GM18502 (cell line): ENCODE measurements around the gene CEP41.

Experiments
- ATAC-seq: cut with Tn5 transposase; IDR thresholded peaks from one replicate; pipeline ENCODE4 v1.9.1; 2021; ENCODE audit warnings: mild to moderate bottlenecking; ENCODE audit not compliant: unreplicated experiment, poor library complexity

CEP41 gene, protein sequence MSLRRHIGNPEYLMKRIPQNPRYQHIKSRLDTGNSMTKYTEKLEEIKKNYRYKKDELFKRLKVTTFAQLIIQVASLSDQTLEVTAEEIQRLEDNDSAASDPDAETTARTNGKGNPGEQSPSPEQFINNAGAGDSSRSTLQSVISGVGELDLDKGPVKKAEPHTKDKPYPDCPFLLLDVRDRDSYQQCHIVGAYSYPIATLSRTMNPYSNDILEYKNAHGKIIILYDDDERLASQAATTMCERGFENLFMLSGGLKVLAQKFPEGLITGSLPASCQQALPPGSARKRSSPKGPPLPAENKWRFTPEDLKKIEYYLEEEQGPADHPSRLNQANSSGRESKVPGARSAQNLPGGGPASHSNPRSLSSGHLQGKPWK

DNA sequence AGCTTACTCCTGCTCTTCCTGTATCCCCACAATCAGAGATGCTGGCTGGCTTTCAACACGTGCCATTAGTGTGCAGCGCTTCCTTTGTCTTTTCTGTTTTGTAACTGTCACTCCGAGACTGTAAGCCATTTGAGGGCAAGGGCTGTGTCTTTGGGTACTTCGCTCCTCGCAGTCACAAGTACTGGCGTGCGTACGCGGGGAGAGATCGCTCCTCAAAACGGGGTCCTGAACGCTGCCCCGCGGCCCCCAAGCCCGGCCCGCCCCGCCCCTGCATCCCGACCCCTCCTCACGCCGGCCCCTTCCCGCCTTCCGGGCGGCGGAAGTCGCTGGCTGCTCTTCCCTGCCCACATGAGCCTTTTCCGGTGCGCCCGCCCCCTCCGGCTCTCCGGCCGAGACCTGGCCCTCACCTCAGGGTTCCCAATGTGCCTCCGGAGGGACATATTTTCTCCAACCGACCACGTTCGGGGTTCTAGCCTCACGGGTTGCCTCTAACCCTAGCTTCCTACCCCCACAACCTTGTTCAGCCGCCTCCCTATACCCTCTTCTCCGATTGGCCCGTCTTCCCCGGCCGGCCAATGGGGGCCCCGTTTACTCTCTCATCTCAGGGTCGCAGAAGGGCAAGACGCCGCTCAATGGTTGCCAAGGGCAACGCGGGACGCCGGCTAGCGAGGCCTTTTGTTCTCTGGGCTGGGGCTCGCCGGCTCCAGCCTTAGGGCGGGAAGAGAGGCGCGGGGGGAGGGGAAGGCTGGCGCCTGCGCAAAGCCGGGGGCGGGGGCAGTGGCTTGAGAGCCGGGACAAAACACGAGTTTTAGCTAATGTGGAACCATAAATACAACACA is at the start of gene CEP41:
TSS of gene CEP41 (minus strand) at position 490 of the 839 bp plus-strand sequence. CDS start at position 440, 50 bp downstream.
- ATAC-seq = peak; percentile 99

DNA sequence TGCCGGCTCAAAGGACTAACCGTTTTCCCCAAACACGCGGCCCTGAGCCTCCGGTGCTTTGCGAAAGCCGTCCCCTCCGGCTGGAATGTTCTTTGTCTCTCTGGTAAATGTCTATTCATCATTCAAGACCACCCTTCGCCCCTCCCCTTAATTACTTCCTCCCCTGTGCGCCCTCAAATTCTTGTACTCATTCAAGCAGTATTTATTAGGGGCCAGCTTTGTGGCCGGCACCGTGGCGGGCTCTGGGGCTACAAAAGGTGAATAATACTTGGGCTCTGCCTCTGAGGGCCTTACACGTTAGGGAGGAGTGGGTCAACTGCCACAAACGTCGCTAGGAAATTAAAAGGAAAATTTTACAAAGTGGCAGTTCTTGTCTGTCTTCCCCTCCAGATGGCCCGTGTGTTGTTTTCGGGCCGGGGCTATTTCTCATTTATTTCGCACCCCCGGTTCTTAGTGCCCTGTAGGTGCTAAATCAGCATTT is 49.5 kb upstream of the CEP41 start:
- no peak for ATAC-seq

DNA sequence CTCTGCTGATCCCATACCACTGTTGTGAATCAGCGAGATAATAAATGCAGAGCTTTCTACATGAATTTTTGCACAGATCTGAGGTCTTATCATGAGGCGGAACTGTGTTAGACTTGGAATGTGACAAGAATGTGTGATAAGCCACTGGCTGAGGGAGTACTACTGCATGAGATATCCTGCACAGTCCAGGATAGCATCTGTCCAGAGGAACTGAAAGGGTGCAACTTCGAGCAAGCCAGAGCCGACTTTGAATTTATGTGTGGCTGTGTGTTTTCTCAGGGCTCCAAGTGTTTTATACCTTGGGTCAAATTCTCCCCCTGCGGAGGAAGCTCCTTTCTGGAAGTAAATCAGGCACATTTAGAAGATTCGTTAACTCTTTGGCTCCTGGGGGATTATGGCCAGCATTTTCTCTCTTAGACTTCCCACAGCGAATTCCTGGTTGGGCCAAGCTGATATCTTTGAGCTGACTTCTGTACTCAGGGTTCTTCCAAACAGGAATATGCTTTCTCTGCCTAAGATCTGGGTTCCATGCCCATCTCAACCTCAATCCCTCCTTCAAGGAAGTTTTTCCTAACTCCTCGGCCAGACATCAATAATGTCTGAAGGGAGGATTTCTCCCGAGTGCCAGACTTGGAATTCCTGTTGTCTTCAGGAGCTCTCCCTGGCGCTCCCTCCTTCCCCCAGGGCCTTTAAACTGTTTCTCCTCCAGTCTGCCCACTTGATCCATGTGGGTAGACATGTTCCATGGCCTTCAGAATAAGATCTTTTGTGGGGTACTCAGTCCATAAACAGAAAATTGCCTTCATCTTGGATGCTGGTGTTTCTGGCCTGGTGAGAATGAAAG is 48.5 kb upstream of the CEP41 start:
- ATAC-seq = no peak

DNA sequence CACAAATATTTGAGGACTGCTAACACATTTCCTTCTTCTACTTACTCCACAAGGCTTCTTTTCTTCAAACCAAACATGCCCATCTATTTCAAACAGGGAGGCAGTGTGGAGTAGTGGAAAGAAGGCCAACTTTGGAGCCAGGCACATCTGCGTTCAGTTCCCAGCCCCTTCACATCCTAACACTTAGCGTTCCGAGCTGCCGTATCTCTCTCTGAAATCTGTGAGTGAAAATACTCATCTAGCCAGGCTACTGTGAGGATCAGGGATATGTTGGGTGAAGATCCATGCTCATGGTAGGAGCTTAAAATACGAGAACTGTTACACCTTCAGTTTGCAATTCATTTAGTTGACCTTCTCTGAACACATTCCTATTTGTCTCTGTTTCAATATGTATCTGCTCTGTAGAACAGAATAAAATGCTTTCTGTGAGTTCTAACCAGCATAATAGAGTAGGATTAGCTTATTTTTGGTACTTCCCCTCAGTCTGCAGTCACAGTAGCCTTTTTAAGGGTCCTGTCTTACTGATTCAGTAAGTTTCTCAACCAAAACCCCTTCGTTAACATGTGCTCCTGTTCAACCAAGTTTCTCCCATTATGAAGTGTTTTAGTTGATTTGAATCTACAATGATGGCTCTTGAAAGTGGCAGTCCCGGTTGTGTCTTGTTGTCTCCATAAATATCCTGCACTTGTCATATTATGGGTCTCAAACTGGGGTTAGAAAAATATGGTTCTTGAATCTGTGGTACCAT is 47.8 kb upstream of the CEP41 start:
- ATAC-seq = no peak

DNA sequence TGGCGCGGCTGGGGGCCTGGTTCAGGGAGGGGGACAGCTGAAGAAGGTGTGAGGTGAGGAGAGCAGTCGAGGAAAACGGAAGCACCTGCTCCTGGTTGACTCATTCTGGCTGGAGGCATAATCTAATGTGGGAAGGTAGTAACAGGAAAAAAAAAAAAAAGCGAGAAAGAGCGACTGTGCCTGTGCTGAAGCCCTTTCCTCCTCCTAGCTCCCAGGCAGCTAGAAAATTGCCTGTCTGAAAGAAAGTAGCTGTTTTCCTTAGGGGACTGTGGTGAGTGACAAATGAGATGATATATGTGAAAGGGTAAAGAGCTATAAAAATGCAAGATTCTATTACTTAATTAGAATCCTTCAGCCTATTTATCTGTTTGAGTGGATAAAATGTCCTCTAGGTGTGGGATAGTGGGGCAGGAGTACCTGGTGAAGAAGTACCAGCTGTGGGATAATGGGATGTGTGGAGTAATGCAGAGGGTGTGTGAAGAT is 46.2 kb upstream of the CEP41 start:
- ATAC-seq = no peak

DNA sequence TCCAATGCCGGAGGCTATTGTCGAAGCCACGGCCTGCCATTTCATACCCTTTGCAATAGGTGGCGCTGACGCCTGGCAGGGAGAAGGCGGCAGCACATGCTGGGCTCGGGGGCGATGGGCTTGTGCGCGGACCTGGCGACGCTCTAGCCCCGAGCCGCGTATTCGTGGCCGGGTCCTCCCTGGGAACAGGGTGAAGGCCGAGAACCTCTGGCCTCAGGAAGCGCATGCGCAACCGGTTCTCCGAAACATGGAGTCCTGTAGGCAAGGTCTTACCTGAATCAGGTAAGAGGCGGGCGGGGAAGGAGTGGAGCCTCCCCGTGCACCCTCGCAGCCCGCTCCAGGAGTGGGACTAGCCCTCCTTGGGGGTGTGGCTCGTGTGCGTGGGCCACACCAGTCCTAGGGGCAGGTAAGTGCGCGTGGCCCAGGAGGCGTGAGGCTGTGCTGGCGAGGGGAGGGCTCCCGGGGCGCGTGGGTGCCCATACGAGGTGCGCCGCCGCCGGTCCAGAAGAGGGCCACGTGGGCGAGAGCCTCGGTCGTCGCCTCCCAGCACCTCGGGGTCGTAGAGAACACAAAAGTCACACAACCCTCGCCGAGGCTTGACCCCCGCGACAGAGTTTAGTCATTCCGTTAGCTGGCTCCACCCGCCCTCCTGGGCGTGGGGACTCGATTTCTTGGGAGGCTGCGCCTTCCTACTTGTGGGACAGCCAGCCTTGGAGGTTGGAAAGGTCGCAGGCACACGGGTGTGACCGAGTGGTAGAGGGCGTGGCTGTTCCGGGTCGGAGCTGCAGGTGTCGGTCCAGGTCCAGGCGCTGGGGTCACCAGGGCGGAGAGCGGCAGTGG is 45.5 kb upstream of the CEP41 start:
- ATAC-seq = peak; percentile 61

DNA sequence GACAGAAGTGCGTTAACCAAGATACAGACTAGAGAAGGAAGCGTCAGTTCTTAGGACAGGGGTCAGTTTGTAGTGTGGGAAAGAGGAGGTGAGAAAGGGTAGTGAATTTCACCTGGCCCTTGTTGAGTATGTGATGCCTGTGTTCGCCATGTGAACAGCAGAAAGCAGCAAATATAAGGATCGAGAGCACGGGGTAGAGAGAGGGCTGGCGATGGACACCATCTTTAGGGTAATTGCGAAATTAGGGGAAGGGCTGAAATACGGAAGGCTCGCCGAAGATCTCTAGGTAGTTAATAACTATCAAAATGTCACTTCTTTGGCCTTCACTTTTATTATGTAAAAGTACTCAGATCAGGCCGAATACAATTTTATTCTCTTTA is 44.9 kb upstream of the CEP41 start:
- no peak for ATAC-seq

DNA sequence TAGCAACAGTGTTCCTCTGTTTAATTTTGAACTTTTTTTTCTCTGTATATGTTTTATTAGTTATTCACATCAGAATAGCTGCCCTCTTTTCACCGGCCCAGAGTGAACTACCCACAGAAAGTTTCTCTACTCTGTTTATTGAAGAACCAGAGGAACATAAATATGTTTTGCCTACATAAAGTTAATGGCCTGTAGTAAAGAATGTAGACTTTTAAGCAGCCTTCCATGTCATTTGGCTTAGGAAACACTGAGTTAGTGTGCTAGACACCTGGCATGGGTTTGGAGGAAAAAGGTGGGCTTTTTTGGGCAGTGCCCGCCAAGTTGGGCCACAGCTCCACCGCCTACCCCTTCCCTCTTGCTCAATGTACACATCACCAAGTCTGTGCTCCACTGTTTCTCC is 42.2 kb upstream of the CEP41 start:
- no peak for ATAC-seq

DNA sequence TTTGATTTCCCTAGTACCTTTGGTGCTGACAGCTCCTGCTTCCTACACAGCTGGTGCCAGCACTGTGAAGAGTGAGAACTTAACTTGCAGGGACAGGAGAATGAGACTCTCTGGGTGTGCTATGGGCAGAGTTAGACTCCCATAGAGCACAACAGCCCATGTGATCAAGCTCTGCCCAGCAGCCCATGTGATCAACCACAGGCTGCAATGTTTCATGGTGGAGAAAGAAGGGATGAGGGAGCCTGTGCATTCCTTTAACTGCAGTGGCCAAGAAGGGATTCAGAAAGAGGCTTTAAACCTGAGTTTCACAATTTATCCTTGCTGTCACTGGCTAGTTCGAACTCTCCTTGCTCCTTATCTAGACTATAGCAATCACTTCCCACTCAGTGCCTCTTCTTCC is 41.1 kb upstream of the CEP41 start:
- ATAC-seq = no peak

DNA sequence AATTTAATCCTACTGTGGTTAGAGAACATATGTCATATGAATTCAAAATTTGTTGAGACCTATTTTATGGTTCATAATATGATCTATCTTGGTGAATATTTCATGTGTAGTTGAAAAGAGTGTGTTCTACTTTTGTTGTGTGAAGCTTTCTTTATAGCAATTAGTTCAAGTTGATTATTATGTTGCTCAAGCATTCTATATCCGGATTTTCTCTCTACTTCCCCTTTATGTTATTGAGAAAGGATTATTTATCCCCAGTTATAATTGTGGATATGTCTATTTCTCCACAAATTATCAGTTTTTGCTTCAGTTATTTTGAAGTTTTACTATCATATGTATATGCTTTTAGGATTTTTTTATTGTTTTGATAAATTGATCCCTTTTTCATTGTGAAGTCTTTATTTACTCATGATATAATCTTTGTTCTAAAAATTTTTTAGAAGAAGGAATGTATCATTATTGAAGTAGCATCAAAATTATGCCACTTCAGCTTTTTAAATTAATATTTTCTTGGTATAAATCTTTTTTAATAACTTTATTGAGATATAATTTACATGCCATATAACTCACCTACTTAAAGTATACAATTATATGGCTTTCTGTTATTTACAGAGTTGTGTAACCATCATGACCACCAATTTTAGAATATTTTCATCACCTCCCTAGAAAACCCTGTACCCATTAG is 39.0 kb upstream of the CEP41 start:
- no peak for ATAC-seq

DNA sequence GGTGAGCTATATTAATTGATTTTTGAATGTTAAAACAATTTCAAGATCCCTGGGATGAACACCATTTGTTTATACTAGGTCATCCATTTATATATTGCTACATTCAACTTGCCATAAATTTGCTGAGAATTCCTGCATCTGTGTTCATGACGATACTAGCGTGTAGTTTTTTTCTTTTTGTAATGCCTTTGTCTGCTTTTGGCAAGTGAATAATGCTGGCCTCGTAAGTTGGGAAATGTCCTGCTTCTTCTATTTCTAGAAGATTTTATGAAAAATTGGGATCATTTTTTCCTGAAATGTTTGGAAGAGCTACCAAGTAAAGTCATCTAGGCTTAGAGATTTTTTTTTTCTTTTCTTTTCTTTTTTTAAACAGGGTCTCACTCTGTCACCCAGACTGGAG is 38.2 kb upstream of the CEP41 start:
- ATAC-seq = no peak

DNA sequence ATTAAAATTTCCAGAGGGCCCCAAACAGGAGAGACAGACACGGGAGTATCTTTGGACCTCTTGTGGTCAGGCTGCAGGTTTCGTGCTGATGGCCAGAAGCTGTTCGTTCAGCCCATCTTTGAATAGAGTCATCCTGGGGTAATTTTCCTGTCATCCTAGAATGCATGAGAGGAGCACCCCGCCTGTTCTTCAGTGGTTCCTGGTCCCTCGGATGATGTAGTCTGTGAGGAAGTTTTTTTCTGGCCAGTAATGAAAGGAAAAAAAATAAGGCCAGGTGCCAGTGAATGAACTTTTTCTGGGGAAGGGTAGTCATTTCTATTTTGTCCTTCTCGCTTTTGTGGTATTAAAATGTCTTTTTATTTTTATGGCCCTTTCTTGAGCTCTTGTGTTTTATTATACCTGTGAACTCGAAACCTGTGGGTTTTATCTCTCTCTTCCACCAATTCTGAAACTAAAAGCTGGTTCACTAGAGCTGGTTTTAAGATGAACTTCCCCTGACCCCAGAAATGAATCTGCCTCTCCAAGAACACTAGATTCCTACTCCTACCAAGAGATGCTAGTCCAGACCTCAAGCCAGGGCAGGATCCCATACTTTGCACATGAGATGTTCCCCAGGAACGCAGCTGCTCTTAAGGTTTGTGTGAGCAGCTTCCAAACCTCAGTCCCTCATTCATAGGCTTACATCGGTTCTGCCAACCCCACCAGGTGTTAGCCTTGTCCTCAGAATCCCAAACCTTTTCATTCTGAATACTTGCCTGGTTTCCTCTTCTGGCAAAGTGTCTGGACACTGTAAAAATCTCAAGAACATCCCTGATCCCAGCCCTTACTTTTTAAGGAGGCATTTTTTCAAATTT is 35.7 kb upstream of the CEP41 start:
- peak; percentile 94 for ATAC-seq

DNA sequence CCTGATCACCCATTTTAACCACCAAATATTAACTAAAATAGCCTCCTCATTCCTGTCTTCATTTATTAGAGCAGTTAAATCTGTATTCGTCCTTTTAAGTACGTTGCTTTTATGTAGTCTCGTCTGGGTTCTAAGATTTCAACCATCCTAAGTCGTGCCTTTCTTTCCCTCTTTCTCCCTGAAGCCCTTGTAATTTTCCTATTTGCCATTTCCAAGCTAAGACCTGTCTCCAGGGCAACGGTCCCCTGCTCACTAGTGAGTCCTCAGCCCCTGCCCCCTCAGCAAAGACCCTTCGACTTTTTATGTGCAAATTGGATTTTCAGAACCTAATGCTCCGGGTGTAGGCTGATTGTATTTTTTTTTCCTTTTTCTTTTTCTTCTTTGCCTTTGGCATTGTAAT is 35.0 kb upstream of the CEP41 start:
- no peak for ATAC-seq

DNA sequence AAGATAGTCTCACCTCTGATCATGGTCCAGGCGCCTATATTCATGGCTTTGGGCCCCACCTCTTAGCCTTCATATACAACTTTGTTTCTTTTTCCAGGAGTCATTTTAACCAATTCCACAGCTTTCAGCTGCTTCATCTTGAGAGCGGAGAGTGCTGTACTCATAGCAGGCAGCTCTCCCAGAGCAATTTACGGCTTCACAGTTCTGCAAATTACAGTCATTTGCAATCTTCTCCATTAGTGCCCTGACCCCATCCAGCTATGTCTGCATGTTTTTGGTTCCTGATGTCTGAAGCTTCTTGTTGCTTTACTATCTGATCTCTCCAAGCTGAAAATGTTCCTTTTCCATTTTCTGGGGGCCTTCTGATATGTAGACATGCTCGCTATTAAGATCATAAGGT is 33.1 kb upstream of the CEP41 start:
- ATAC-seq = no peak

DNA sequence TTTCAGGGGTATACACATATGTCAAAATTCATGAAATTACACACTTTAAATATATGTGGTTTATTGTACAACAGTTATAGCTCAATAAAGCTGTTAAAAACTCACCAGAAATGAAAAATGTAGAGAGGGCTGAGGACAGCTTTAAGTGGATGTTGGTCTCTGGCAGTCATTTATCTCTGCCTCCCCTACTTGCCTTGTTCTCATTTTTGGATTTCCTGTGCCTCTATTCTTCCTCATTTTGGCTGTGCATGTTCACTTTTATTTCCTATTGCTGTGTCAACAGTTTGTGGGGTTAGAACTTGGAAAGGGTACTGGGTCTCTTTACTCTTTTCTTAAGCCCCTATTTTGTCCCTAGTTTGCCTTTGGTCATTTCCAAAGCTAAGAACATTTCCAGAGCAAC is 32.5 kb upstream of the CEP41 start:
- no peak for ATAC-seq

DNA sequence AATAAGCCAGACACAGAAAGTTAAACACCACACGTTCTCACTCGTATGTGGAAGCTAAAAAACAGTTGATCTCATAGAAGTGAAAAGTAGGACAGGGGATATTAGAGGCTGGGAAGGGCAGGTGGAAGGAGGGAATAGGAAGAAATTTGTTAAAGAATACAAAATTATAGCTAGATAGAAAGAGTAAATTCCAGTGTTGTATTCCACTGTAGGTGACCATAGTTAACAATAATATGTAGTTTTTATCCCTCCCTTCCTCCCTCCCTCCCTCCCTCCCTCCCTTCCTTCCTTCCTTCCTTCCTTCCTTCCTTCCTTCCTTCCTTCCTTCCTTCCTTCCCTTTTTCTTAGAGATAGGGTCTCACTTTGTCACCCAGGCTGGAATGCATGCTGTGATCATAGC is 31.2 kb upstream of the CEP41 start:
- ATAC-seq = no peak

DNA sequence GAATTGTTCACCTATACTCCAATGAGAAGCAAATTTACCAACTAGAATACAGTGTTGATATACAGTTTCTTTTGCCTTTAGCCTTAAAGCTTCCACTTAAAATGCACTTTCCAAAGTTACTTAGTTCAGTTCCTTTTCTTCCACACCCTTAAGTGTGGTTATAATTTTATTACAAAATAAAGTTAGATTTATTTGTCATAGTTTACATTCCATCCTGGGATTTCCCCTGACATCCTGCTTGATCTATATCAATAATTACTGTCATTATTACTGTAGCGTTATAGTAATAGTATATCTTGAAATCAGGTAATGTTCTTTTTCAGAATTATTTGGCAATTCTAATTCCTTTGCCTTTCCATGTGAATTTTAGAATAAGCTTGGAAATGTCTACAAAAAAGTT is 27.8 kb upstream of the CEP41 start:
- ATAC-seq = no peak
